Calu3 (cell line): ENCODE results near the gene DENND5A. TPM values are rescaled to one million over a fixed set of nuclear protein-coding genes. Genes with fewer than 3 reads are reported as not detected.
"Not testable (repeated sequence)": the region's sequence is repeated elsewhere in the genome, so short reads cannot be mapped to it uniquely, and the experiment has no call there.

ENCODE experiments used
- BruUV-seq: library from RNA; stranded (reverse); fragments of 400-500 nt; replicated peaks from 2 replicates; lab custom pipeline; 2021; lab: Mats Ljungman, UMichigan
- CTCF ChIA-PET: fragments of 300-600 bp; sonication (Branson Sonifier 250); formaldehyde crosslinking; loops from one replicate; lab custom pipeline; 2022; ENCODE audit warnings: antibody characterized with exemption; lab: Charles Lee
- DNase-seq: peaks from one replicate; pipeline ENCODE4 v3.0.0; 2022
- H3K27ac Mint-ChIP-seq: one replicate; pipeline ENCODE4 v1.8.0; 2022; ENCODE audit warnings: mixed read lengths; ENCODE audit not compliant: unreplicated experiment
- H3K27me3 Mint-ChIP-seq: one replicate; pipeline ENCODE4 v1.8.0; 2022; ENCODE audit warnings: mixed read lengths; ENCODE audit not compliant: unreplicated experiment
- H3K36me3 Mint-ChIP-seq: one replicate; pipeline ENCODE4 v1.8.0; 2022; ENCODE audit warnings: mild to moderate bottlenecking, moderate library complexity, mixed read lengths; ENCODE audit not compliant: insufficient read depth, unreplicated experiment
- H3K4me1 Mint-ChIP-seq: one replicate; pipeline ENCODE4 v1.8.0; 2022; ENCODE audit warnings: mild to moderate bottlenecking, low read depth, mixed read lengths; ENCODE audit not compliant: unreplicated experiment
- H3K4me3 Mint-ChIP-seq: one replicate; pipeline ENCODE4 v1.8.0; 2022; ENCODE audit warnings: mild to moderate bottlenecking, low read depth, moderate library complexity, mixed read lengths; ENCODE audit not compliant: unreplicated experiment
- H3K9me3 Mint-ChIP-seq: one replicate; pipeline ENCODE4 v1.8.0; 2022; ENCODE audit warnings: low read depth, mixed read lengths; ENCODE audit not compliant: unreplicated experiment
- intact Hi-C: fragments of 100-400 bp; cut with micrococcal nuclease; formaldehyde crosslinking; loops from one replicate; pipeline ENCODE4 v1.10.0; 2022; ENCODE audit not compliant: unreplicated experiment
- total RNA-seq: library from RNA; stranded (reverse); gene quantifications from 2 replicates; pipeline ENCODE4 v1.2.3, GENCODE V29; 2022
- TF ChIP-seq, protein P1 (sequence below): fragments of 200-600 bp; IDR thresholded peaks from one replicate; pipeline ENCODE4 v1.8.0; 2022; ENCODE audit warnings: antibody characterized with exemption; ENCODE audit not compliant: unreplicated experiment

Gene DENND5A
- total RNA-seq, 1 experiment from 2014 or later: 40.0 TPM

DNA sequence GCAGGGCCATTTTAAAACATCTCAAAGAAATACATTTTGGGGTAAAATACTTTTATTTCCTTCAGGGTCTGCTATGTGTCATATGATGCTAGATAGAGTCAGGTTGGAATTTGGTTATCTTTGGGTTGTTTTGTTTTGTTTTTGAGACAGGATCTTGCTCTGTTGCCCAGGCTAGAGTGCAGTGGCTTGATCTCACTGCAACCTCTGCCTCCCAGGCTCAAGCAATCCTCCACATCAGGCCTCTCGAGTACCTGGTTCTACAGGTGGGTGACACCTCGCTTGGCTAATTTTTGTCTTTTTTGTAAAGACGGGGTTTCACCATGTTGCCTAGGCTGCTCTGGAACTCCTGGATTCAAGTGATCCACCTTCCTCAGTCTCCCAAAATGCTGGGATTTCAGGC lies 17.3 kb downstream of the DENND5A start:
- no peak overlapping the region for H3K4me3 Mint-ChIP-seq
- H3K4me1 Mint-ChIP-seq: no peaks in the 10 kb centered on the region
- H3K36me3 Mint-ChIP-seq: no peaks in the 10 kb centered on the region
- H3K27me3 Mint-ChIP-seq: no peaks in the 10 kb centered on the region
- intact Hi-C loops: no loop called here
- TF ChIP-seq, protein P1, sequence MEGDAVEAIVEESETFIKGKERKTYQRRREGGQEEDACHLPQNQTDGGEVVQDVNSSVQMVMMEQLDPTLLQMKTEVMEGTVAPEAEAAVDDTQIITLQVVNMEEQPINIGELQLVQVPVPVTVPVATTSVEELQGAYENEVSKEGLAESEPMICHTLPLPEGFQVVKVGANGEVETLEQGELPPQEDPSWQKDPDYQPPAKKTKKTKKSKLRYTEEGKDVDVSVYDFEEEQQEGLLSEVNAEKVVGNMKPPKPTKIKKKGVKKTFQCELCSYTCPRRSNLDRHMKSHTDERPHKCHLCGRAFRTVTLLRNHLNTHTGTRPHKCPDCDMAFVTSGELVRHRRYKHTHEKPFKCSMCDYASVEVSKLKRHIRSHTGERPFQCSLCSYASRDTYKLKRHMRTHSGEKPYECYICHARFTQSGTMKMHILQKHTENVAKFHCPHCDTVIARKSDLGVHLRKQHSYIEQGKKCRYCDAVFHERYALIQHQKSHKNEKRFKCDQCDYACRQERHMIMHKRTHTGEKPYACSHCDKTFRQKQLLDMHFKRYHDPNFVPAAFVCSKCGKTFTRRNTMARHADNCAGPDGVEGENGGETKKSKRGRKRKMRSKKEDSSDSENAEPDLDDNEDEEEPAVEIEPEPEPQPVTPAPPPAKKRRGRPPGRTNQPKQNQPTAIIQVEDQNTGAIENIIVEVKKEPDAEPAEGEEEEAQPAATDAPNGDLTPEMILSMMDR: no peak
- H3K27ac Mint-ChIP-seq: no peak overlapping the region
- no peak for DNase-seq
- H3K9me3 Mint-ChIP-seq: no peaks in the 10 kb centered on the region
- CTCF ChIA-PET: no interaction called here
- BruUV-seq: no TSS peak

DNA sequence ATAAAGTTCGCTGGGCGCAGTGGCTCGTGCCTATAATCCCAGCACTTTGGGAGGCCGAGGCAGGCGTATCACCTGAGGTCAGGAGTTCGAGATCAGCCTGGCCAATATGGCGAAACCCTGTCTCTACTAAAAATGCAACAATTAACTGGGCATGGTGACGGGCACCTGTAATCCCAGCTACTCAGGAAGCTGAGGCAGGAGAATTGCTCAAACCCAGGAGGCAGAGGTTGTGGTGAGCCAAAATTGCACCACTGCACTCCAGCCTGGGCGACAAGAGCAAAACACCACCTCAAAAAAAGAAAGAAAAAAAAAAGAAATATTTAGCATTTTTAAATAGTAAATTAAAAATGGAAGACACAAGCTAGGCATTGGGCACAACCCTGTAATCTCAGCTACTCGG lies 28.9 kb downstream of the DENND5A start:
- BruUV-seq, H3K9me3 Mint-ChIP-seq, intact Hi-C loops, H3K4me1 Mint-ChIP-seq, H3K27me3 Mint-ChIP-seq, H3K27ac Mint-ChIP-seq, DNase-seq, H3K4me3 Mint-ChIP-seq, H3K36me3 Mint-ChIP-seq: not testable (repeated sequence)
- CTCF ChIA-PET: interaction anchor here (0.7 kb wide), 1 partner anchor 63 kb away, joined by 6 read pairs; no protein-coding TSS in a partner anchor

DNA sequence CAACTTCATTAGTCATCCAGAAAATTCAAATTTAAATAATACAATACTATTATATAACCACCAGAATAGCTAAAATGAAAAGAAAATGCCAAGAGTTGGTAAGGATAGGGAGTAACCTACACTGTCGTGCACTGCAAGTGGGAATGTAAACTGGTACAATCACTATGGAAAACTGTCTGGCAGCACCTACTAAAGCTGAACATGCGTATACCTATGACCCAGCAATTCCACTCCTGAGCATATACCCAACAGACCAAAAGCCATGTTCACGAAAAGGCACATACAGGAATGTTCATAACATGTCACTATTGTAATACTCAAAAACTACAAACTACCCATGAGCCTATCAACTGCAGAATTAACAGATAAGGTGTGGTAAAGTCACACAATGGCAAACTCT lies 32.7 kb downstream of the DENND5A start:
- Mint-ChIP-seq H3K9me3 (no peaks in the 10 kb centered on the region), H3K4me3 (no peak overlapping the region), H3K4me1 (peaks cover 16% of the 10 kb centered on the region), H3K27me3 (no peaks in the 10 kb centered on the region), H3K27ac (no peak overlapping the region), H3K36me3 (no peaks in the 10 kb centered on the region)
- BruUV-seq: no TSS peak
- CTCF ChIA-PET: no interaction called here
- TF ChIP-seq, protein P1: no peak
- intact Hi-C loops: no loop called here
- no peak for DNase-seq

DNA sequence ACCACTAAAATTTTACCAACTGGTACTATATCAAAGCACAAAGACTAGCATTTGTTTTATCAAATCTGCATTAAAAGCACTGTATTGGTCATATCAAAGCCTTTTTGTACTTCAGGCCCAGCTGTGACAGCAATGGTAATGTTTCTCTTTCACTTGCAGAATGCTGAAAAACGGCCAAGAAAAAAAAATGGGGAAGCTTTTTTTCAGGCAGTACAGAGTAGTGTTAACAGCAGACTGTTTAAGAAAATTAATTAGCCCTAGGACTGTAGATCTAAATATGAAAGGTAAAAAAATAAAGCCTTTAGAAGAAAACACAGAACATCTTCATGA lies 33.3 kb downstream of the DENND5A start:
- no peak overlapping the region for H3K27ac Mint-ChIP-seq
- CTCF ChIA-PET: no interaction called here
- BruUV-seq: no TSS peak
- peaks cover 16% of the 10 kb centered on the region for H3K4me1 Mint-ChIP-seq
- TF ChIP-seq, protein P1: no peak
- H3K9me3 Mint-ChIP-seq: no peaks in the 10 kb centered on the region
- H3K4me3 Mint-ChIP-seq: no peak overlapping the region
- DNase-seq: no peak
- intact Hi-C loops: no loop called here
- H3K36me3 Mint-ChIP-seq: no peaks in the 10 kb centered on the region
- no peaks in the 10 kb centered on the region for H3K27me3 Mint-ChIP-seq

DNA sequence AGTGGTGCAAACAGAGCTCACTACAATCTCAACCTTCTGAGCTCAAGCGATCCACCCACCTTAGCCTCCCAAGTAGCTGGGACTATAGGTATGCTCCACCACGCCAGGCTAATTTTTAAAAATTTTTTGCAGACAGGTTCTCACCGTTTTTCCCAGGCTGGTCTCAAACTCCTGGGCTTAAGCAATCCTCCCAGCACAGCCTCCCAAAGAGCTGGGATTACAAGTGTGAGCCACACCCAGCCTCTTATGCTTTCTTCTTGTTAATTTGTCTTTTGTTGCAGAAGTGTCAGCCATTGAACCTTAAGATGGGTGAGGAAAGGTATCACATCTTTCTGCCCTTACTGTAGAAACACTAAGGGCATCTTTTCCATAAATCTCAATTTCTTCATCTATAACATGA lies 34.9 kb downstream of the DENND5A start:
- Mint-ChIP-seq H3K27ac (no peak overlapping the region), H3K27me3 (no peaks in the 10 kb centered on the region), H3K36me3 (no peaks in the 10 kb centered on the region), H3K4me3 (no peak overlapping the region), H3K9me3 (no peaks in the 10 kb centered on the region), H3K4me1 (peaks cover 16% of the 10 kb centered on the region)
- CTCF ChIA-PET: interaction anchor here (0.5 to 0.7 kb wide), 3 partner anchors 468 to 1159 kb away, joined by 3 to 7 read pairs (median 6); no protein-coding TSS in a partner anchor
- TF ChIP-seq, protein P1: no peak
- no TSS peak for BruUV-seq
- no peak for DNase-seq
- intact Hi-C loops: no loop called here
